Subcutaneous adipose tissue (tissue), 4 donors: Measurements from ENCODE around the gene CMTM5. TPM values are rescaled to one million over a fixed set of nuclear protein-coding genes. Genes with fewer than 3 reads are reported as not detected.

Experiments
- total RNA-seq, 4 donors: library from RNA; depleted of rRNA; stranded (reverse); fragments of >200 nt; gene quantifications; one replicate each; pipeline ENCODE4 v1.1.0, GENCODE V29; 2016
- TF ChIP-seq, protein P1 (sequence below): fragments of 450-650 bp; IDR thresholded peaks from one replicate; pipeline ENCODE4 v1.5.1; 2016; ENCODE audit warnings: low read depth, mild to moderate bottlenecking, control low read depth, antibody characterized with exemption, moderate library complexity

CMTM5 gene
- total RNA-seq, 4 donors from 2014 or later = not detected

DNA sequence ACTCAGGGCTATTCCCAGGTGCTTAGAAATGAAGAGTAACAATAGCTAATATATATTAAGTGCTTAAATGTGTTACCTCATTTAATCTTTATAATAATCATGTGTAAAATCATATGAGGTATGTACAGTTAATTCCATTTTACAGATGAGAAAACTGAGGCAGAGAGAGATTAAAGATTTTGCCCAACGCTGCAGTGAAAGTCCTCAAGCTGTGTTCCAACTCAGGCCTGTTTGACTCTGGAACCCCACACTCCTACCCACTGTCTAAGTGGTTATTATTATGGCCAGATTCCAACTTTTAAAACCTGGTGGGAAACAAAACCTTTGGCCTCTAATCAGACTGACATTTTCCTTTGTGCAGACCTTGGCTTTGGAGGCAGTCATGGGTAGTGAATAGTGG is 10.2 kb downstream of the CMTM5 start:
- TF ChIP-seq, protein P1, sequence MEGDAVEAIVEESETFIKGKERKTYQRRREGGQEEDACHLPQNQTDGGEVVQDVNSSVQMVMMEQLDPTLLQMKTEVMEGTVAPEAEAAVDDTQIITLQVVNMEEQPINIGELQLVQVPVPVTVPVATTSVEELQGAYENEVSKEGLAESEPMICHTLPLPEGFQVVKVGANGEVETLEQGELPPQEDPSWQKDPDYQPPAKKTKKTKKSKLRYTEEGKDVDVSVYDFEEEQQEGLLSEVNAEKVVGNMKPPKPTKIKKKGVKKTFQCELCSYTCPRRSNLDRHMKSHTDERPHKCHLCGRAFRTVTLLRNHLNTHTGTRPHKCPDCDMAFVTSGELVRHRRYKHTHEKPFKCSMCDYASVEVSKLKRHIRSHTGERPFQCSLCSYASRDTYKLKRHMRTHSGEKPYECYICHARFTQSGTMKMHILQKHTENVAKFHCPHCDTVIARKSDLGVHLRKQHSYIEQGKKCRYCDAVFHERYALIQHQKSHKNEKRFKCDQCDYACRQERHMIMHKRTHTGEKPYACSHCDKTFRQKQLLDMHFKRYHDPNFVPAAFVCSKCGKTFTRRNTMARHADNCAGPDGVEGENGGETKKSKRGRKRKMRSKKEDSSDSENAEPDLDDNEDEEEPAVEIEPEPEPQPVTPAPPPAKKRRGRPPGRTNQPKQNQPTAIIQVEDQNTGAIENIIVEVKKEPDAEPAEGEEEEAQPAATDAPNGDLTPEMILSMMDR = no peak

DNA sequence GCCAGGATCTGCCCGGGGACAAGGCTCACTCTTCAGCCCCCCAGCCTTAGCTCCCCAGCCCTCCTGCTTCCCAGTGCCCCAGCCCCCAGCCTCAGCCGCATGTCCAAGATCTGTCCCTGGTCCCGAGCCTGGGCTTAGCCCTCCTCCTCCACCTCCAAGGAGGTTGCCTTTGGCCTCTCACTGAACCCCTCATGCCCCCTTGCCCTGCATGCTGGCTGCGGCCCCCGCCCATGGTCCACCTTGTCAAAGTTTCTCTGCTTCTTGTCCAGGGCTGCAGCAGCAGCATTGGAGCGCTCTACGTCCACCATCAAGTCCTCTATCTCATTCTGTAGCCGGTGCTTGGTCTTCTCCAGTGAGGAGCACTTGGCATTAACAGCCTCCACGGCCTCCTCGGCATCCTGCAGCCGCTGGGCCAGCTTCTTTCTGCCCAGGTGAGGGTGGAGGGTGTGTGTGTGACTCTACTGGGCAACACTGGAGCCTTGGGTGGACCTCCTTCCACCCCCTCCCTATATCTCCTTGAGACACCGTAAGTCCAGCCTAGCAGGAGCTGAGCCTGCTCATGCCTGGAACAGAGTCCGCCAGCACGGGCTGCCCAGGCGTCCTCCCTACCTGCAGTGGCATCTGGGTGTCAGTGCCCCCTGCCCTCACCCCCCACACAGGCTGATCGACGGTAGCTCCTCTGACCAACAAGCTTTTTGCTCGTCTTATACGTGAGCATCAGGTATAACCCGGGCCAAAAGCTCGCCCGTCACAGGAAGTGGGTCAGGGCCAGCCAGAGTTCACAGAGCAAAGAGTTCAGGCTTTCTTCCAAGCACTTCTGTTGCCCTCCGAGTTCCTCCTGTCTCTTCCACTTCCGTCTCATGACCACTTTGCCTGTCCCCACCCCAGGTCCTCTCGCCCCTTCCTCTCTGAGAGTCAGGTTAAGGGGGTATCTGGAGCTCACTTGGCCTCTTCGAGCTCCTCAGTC is 11.4 kb downstream of the CMTM5 start:
- TF ChIP-seq, protein P1 = no peak

DNA sequence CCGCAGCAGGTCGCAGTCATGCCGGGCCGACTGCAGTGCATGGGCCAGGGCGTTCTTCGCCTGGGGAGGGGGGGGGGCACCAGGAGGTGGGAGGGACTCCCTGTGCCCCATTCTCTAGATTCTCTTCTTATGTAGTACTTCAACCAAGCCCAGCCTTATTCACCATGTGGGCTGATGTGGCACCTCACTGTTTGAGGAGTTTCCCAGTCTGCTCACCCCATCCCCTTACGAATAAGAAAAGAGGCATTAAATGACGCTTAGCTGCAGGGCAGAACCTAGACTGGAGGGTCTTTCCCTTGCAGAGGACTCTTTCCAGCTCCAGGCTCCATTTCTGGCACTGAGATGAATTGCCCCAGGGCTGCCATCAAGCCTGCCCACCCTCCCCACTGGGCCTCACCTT is 12.2 kb downstream of the CMTM5 start:
- TF ChIP-seq, protein P1 = no peak

DNA sequence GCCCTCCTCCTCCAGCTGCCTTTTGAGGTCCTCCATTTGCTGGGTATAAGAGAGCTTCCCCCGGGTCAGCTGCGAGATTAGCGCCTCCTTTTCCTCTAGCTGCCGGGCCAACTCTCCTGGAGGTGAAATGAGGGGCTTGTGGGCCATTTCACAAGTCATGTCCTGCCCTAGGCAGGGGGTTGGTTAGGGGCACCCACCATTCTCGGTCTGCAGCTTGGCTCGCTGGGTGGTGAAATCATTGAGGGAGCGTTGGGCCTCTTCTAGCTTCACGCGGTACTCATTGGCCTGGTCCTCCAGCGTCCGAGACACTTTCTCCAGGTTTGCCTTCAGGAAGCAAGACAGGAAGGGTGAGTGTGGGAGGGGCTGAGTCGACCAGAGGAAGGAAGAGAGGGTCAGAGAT is 12.6 kb downstream of the CMTM5 start:
- TF ChIP-seq, protein P1 = no peak

DNA sequence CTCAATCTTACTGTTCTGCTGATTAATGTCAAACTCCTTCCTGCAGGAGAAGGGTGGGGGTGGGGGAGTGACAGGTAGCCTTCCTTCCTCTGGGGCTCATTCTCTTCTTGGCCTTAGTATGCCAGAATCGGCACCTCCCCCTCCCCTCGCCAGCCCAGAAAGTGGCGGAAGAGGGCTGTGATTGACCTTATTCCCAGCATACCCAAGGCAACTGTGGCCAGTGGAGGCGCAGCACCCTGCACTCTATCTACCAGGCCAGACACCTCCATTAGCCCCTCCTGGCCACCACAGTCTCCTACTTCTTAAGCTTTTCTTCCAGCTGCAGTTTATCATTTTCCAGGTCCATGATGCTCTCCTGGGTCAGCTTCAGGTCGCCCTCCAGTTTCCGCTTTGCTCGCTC is 15.8 kb downstream of the CMTM5 start:
- TF ChIP-seq, protein P1 = no peak

DNA sequence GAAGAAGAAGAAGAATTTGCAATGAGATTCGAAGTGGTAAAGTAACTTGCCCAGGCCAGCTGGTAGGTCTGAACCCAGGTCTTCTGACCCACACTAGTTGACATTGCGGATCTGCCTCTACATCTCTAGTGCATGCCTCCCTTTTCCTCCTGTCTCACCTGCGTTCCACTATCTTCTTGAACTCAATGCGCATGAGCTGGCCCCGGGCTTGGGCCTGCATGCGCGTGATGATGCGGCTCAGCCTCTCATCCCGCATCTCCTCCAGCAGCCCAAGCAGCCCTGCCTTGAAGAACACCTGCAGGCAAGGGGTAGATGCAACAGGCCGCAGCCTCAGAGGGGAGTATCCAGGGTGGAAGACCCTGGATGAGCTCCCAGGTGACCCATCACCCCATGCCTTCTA is 19.3 kb downstream of the CMTM5 start:
- TF ChIP-seq, protein P1 = no peak

DNA sequence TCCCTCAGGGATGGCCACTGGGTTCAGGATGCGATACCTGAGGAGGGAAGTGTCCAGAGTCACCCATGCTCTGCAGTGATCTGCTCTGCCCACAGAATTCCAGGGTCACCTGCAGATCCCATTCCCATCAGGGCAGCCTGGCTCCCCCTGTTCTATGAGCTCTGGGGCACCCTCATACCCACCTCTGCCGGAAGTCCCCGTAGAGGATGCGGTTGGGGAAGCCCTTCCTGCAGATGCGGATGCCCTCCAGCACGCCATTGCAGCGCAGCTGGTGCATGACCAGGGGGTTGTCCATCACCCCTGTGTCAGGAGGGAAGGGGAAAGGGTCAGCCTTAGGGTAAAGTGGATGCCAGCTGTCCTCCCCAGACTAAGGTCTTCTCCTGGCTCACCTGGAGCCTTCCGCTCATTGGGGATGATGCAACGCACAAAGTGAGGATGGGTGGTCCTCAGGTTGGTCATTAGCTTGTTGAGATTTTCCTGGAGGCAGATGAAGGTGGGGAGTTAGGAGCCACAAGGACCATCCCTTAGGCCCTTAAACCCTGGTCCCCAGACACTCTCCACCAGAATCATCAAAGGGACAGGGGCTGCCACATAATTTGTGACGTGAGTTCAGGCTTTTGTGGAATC is 20.0 kb downstream of the CMTM5 start:
- TF ChIP-seq, protein P1 = no peak
